Aorta (tissue), 5 donors: Measurements from ENCODE around the gene TTC9. TPM values are rescaled to one million over a fixed set of nuclear protein-coding genes. Genes with fewer than 3 reads are reported as not detected.
"Not testable (repeated sequence)": the region's sequence is repeated elsewhere in the genome, so short reads cannot be mapped to it uniquely, and the experiment has no call there.

Experiments used
- ATAC-seq: fragments of 200-7000 bp; cut with Tn5 transposase; one replicate; pipeline ENCODE4 v1.9.1; 2022; ENCODE audit warnings: moderate library complexity; ENCODE audit not compliant: low FRiP score
- DNase-seq, 2 donors: peaks; one replicate each; pipeline ENCODE4 v3.0.0-alpha.2; 2020
- H3K27ac ChIP-seq, 2 donors: one replicate each; pipeline ENCODE4 v1.5.1; 2013; ENCODE audit warnings: low read length in 2 of 2, mild to moderate bottlenecking in 2 of 2, moderate library complexity in 2 of 2, control low read depth in 1 of 2, inconsistent platforms in 1 of 2, low read depth in 1 of 2
- H3K27me3 ChIP-seq, 2 donors: one replicate each; pipeline ENCODE4 v1.6.1; 2013; ENCODE audit warnings: control low read depth in 1 of 2, low read length in 1 of 2, mild to moderate bottlenecking in 1 of 2, moderate library complexity in 1 of 2; ENCODE audit not compliant: insufficient read depth in 2 of 2, control insufficient read depth in 1 of 2
- H3K36me3 ChIP-seq, 2 donors: one replicate each; pipeline ENCODE4 v1.6.1; 2013; ENCODE audit warnings: control low read depth in 1 of 2, low read length in 1 of 2, mild to moderate bottlenecking in 1 of 2; ENCODE audit not compliant: insufficient read depth in 2 of 2, control insufficient read depth in 1 of 2
- H3K4me1 ChIP-seq, 2 donors: one replicate each; pipeline ENCODE4 v1.6.1; 2013; ENCODE audit warnings: low read length in 2 of 2, control low read depth in 1 of 2, mild to moderate bottlenecking in 1 of 2, moderate library complexity in 1 of 2; ENCODE audit not compliant: insufficient read depth in 2 of 2, control insufficient read depth in 1 of 2
- H3K4me3 ChIP-seq, 2 donors: one replicate each; pipeline ENCODE4 v1.5.1; 2013; ENCODE audit warnings: low read length in 2 of 2, control low read depth in 1 of 2, mild to moderate bottlenecking in 1 of 2
- H3K9me3 ChIP-seq: one replicate; pipeline ENCODE4 v1.6.1; 2013; ENCODE audit warnings: mild to moderate bottlenecking, low read length; ENCODE audit not compliant: control insufficient read depth
- WGBS, 2 donors: extraction: QIAGEN DNeasy Blood & Tissue Kit; methylation state at CpG; one replicate each; pipeline ENCODE4 v1.1.7; 2013; 5-methylcytosine and 5-hydroxymethylcytosine counted together
- intact Hi-C, 2 donors: fragments of 100-400 bp; cut with DNase I; formaldehyde crosslinking; loops; one replicate each; pipeline versions ENCODE4 v1.14.2 to v1.15.0; 2022
- polyA plus RNA-seq, 2 donors: library from polyadenylated mRNA; stranded (reverse); fragments of 200-250 nt; gene quantifications; one replicate each; pipeline ENCODE4 v1.2.3, GENCODE V29; 2013
- total RNA-seq, 2 donors: library from RNA; stranded (reverse); fragmentation: NEBNext Ultra II Directional; extraction: Animal tissue kit (Norgen Biotek cat#: 25700); gene quantifications; one replicate each; pipeline ENCODE4 v1.2.1, GENCODE V29; 2021
- donor health status: healthy with polysubstance abuse.
- donor health status: Bipolar disorder and iron deficiency.
- donor health status: DM: no; HTN: no; CAD: no.
- donor health status: DM: no; HTN: no; CAD: no.
- donor health status: DM: yes; HTN: yes; CAD: no.

Gene TTC9
- total and polyA plus RNA-seq, 4 donors: 1.6 to 2.9 (median 2.7) TPM

DNA sequence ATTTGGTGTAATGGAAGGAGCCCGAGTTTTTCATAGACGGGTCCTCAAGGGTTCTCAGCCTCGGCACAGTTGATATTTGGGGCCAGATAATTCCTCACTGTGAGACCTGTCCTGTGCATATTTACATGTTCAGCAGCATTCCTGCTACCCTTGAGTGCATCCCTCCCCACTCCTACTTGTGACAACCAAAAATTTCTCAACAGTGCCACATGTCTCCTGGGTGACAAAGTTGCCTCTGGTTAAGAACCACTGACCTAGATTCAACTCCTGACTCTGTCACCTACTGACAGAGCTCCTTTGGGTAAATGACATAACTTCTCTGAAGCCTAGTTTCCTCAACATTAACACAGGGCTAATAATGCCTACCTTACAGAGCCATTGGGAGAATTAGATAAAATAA is 60.4 kb downstream of the TTC9 start:
- Histone ChIP-seq H3K27ac (no peak overlapping the region), H3K36me3 (no peaks in the 10 kb centered on the region), H3K4me1 (no peaks in the 10 kb centered on the region), H3K27me3 (no peaks in the 10 kb centered on the region), H3K9me3 (no peaks in the 10 kb centered on the region), H3K4me3 (no peak overlapping the region)
- no peak for DNase-seq
- intact Hi-C loops: no loop called here
- no peak for ATAC-seq
- 53 to 76% methylated on average over 3 of the region's 3 CpGs for WGBS, 2 donors

GRCh38 chr14:70703621-70704168 is 62.0 kb downstream of the TTC9 start:
- intact Hi-C loops, H3K36me3 ChIP-seq, ATAC-seq: not testable (repeated sequence)

GRCh38 chr14:70704960-70705359 is 63.2 kb downstream of the TTC9 start:
- DNase-seq (no peak), ATAC-seq (no peak)
- no peaks in the 10 kb centered on the region for H3K27me3 ChIP-seq
- no peaks in the 10 kb centered on the region for H3K36me3 ChIP-seq
- WGBS, 2 donors: 83 to 94% methylated on average over 1 of the region's 1 CpG
- H3K4me3 ChIP-seq: no peak overlapping the region
- no peak overlapping the region for H3K27ac ChIP-seq
- no peaks in the 10 kb centered on the region for H3K4me1 ChIP-seq
- intact Hi-C loops: no loop called here
- no peaks in the 10 kb centered on the region for H3K9me3 ChIP-seq

More at GRCh38 chr14:70703621-70704168, 62.0 kb downstream of the TTC9 start:
- H3K4me3 ChIP-seq, H3K4me1 ChIP-seq, DNase-seq, H3K27me3 ChIP-seq, H3K27ac ChIP-seq, H3K9me3 ChIP-seq: not testable (repeated sequence)
- WGBS, 2 donors: 91% methylated on average over 1 of the region's 1 CpG

- ATAC-seq (no peak), DNase-seq (no peak)
- H3K4me3 ChIP-seq: no peak overlapping the region
- H3K9me3 ChIP-seq: no peaks in the 10 kb centered on the region
- H3K36me3 ChIP-seq: no peaks in the 10 kb centered on the region
- no peak overlapping the region for H3K27ac ChIP-seq
- H3K27me3 ChIP-seq: no peaks in the 10 kb centered on the region
- intact Hi-C loops: no loop called here
- no peaks in the 10 kb centered on the region for H3K4me1 ChIP-seq
Observed at GRCh38 chr14:70706177-70706576, 64.5 kb downstream of the TTC9 start.

DNA sequence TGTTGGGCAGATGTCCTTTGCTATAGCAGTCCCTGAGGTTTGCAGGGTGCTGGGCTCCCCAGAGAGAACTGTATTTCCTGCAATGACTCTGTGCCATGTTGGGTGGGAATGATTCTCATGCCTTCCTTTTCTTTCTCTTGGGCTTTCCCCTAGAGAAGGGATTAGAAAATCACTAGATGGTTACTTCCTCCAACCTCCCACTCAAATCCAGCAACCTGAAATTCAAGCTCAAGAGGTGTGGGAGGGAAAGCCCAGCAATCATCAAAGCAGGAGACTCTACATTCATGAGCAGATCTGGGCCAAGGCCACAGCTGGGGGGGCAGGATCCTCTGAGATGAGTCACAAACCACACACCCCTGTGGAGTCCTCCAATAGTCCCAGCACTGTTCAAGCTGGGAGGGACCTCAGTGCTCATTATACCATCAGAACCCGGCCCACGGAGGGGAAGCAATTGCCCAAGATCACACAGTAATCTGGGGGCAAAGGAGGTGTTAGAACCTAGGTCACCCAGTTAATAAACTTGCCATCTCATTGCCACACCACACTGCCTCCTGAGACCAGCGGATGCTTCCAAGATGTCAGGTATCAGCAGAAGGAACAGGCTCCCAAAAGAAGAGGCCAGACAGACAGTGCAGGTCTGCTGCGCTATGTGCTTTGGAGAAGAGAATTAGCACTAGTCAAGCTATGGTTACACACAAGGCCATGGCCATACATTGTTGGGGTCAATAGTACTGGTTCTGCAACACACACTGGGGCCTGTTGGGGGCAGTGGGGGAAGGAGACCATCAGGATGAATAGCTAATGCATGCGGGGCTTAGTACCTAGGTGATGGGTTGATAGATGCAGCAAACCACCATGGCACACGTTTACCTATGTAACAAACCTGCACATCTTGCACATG is 65.7 kb downstream of the TTC9 start:
- DNase-seq: no peak
- Histone ChIP-seq H3K27ac (no peak overlapping the region), H3K27me3 (no peaks in the 10 kb centered on the region), H3K4me1 (no peaks in the 10 kb centered on the region), H3K9me3 (no peaks in the 10 kb centered on the region), H3K4me3 (no peak overlapping the region), H3K36me3 (no peaks in the 10 kb centered on the region)
- no peak for ATAC-seq
- WGBS, 2 donors: 87% methylated on average over 6 of the region's 6 CpGs
- intact Hi-C loops: no loop called here

GRCh38 chr14:70708717-70709570 is 67.2 kb downstream of the TTC9 start:
- H3K4me1 ChIP-seq: no peaks in the 10 kb centered on the region
- no peaks in the 10 kb centered on the region for H3K36me3 ChIP-seq
- no peak overlapping the region for H3K27ac ChIP-seq
- no peaks in the 10 kb centered on the region for H3K27me3 ChIP-seq
- DNase-seq (no peak), ATAC-seq (no peak)
- no peaks in the 10 kb centered on the region for H3K9me3 ChIP-seq
- WGBS, 2 donors: 86 to 88% methylated on average over 15 of the region's 15 CpGs
- intact Hi-C loops: no loop called here
- H3K4me3 ChIP-seq: no peak overlapping the region

GRCh38 chr14:70709726-70710382 is 68.1 kb downstream of the TTC9 start:
- no peak overlapping the region for H3K4me3 ChIP-seq
- intact Hi-C loops: loop anchor here (5.0 kb wide), 2 partner anchors 68 to 108 kb away; partner anchors contain the start of genes MED6 (in 1 of the 2) and TTC9 (in 1 of the 2)
- WGBS, 2 donors: 91% methylated on average over 8 of the region's 8 CpGs
- H3K4me1 ChIP-seq: no peaks in the 10 kb centered on the region
- no peak overlapping the region for H3K27ac ChIP-seq
- ATAC-seq (no peak), DNase-seq (no peak)
- H3K27me3 ChIP-seq: no peaks in the 10 kb centered on the region
- H3K9me3 ChIP-seq: no peaks in the 10 kb centered on the region
- no peaks in the 10 kb centered on the region for H3K36me3 ChIP-seq

GRCh38 chr14:70711451-70711850 is 69.7 kb downstream of the TTC9 start:
- H3K27ac ChIP-seq: no peak overlapping the region
- no peaks in the 10 kb centered on the region for H3K36me3 ChIP-seq
- H3K4me1 ChIP-seq: no peaks in the 10 kb centered on the region
- H3K9me3 ChIP-seq: no peaks in the 10 kb centered on the region
- 98 to 100% methylated on average over 1 of the region's 1 CpG for WGBS, 2 donors
- ATAC-seq (no peak), DNase-seq (no peak)
- no peaks in the 10 kb centered on the region for H3K27me3 ChIP-seq
- intact Hi-C loops: loop anchor here (5.0 kb wide), 2 partner anchors 69 to 109 kb away; partner anchors contain the start of genes MED6 (in 1 of the 2) and TTC9 (in 1 of the 2)
- no peak overlapping the region for H3K4me3 ChIP-seq
